Ishikawa (cell line): Measurements from ENCODE around the gene MAP2.

Source experiments
- CEBPB ChIP-seq: IDR thresholded peaks from 2 replicates; pipeline ENCODE4 v1.6.1; 2012
- CREB1 ChIP-seq: IDR thresholded peaks from 2 replicates; pipeline ENCODE4 v1.6.1; 2012; ENCODE audit warnings: low read depth
- EGR1 ChIP-seq: IDR thresholded peaks from 2 replicates; pipeline ENCODE4 v1.6.1; 2012
- EP300 ChIP-seq: IDR thresholded peaks from 2 replicates; pipeline ENCODE4 v1.6.1; 2012; ENCODE audit warnings: borderline replicate concordance
- FOXM1 ChIP-seq: IDR thresholded peaks from 2 replicates; pipeline ENCODE4 v1.6.1; 2012; ENCODE audit warnings: low read depth, borderline replicate concordance
- NFIC ChIP-seq: IDR thresholded peaks from 2 replicates; pipeline ENCODE4 v1.6.1; 2012
- RAD21 ChIP-seq: IDR thresholded peaks from 2 replicates; pipeline ENCODE4 v1.6.1; 2012; ENCODE audit warnings: low read depth
- TAF1 ChIP-seq: IDR thresholded peaks from 2 replicates; pipeline ENCODE4 v1.6.1; 2012; ENCODE audit warnings: low read depth, mild to moderate bottlenecking
- TCF12 ChIP-seq: IDR thresholded peaks from 2 replicates; pipeline ENCODE4 v1.6.1; 2012; ENCODE audit warnings: low read depth
- TEAD4 ChIP-seq: IDR thresholded peaks from 2 replicates; pipeline ENCODE4 v1.6.1; 2012
- YY1 ChIP-seq: IDR thresholded peaks from 2 replicates; pipeline ENCODE4 v1.6.1; 2012; ENCODE audit warnings: low read depth
- ZBTB7A ChIP-seq: IDR thresholded peaks from 2 replicates; pipeline ENCODE4 v1.6.1; 2012; ENCODE audit warnings: low read depth
- TF ChIP-seq, protein P1 (sequence below): IDR thresholded peaks from 2 replicates; pipeline ENCODE4 v1.6.1; 2012
- TF ChIP-seq, protein P2 (sequence below): IDR thresholded peaks from 2 replicates; pipeline ENCODE4 v1.6.1; 2012
- TF ChIP-seq, protein P3 (sequence below): IDR thresholded peaks from 2 replicates; pipeline ENCODE4 v1.6.1; 2012; ENCODE audit warnings: low read depth, mild to moderate bottlenecking

MAP2 gene

DNA sequence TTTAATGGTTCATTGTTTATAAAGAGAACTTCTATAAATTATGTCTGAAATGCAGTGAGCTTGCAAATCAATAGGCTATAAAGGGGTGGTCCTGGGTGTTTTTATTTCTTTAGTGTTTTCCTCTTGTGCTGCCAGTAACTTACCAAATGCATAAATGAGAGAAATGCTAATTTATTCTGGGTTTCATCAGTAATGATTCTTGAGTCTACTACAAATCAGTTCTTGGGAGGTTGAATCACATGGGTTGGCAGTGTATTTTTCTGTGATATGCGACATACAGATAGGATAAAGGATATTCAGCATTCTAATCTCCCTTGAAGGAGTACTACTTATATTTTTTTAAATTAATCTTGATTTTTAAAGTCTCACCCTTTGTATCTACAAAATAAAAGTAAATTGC lies 177.7 kb downstream of the MAP2 start:
- TF ChIP-seq TCF12 (no peak), FOXM1 (no peak), CREB1 (no peak), EP300 (no peak), RAD21 (no peak), ZBTB7A (no peak), NFIC (no peak), CEBPB (no peak)
- TF ChIP-seq, protein P1, sequence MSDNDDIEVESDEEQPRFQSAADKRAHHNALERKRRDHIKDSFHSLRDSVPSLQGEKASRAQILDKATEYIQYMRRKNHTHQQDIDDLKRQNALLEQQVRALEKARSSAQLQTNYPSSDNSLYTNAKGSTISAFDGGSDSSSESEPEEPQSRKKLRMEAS, result no peak
- TF ChIP-seq, protein P2, sequence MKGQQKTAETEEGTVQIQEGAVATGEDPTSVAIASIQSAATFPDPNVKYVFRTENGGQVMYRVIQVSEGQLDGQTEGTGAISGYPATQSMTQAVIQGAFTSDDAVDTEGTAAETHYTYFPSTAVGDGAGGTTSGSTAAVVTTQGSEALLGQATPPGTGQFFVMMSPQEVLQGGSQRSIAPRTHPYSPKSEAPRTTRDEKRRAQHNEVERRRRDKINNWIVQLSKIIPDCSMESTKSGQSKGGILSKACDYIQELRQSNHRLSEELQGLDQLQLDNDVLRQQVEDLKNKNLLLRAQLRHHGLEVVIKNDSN, result no peak

DNA sequence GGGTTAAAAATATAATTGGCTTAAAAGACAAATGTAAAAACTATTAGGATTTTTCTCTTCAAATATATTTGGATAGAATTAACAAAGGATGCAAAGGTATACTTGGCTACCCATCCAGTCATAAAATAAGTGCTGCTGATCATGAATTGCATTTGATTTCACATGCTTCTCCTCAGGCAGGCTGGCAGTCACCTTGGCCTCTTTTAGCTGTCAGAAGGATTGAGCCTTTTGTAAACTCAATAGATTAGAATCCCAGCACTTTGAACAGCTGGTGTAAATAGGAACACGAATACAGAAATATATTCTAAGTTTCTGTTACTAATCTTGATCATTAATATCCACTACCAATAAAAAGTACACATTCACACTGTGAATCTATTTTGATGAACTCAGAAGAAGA lies 178.4 kb downstream of the MAP2 start:
- no peak for TF ChIP-seq EGR1
- TF ChIP-seq NFIC, result no peak
- TF ChIP-seq FOXM1, result no peak
- TF ChIP-seq CEBPB, result no peak
- TF ChIP-seq, protein P2, result no peak
- no peak for TF ChIP-seq TEAD4
- no peak for TF ChIP-seq ZBTB7A
- TF ChIP-seq CREB1, result no peak
- no peak for TF ChIP-seq TCF12
- no peak for TF ChIP-seq RAD21
- TF ChIP-seq, protein P1, result no peak

DNA sequence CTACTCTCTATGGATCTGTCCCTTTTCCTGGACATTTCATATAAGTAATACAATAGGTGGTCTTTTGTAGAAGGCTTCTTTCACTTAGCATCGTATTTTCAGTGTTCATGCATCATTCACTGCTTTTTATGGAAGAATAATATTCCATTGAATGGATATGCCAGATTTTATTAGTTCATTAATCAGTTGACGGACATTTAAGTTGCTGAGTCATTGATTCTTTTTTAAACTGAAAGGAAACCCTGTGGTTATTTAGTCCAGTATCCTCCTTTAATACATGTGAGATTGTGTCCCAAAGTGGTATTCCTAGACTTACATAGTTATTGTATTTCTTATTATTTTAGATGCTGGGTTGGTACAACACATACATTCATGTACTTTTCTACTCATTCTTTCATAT lies 185.7 kb downstream of the MAP2 start:
- TF ChIP-seq, protein P3, sequence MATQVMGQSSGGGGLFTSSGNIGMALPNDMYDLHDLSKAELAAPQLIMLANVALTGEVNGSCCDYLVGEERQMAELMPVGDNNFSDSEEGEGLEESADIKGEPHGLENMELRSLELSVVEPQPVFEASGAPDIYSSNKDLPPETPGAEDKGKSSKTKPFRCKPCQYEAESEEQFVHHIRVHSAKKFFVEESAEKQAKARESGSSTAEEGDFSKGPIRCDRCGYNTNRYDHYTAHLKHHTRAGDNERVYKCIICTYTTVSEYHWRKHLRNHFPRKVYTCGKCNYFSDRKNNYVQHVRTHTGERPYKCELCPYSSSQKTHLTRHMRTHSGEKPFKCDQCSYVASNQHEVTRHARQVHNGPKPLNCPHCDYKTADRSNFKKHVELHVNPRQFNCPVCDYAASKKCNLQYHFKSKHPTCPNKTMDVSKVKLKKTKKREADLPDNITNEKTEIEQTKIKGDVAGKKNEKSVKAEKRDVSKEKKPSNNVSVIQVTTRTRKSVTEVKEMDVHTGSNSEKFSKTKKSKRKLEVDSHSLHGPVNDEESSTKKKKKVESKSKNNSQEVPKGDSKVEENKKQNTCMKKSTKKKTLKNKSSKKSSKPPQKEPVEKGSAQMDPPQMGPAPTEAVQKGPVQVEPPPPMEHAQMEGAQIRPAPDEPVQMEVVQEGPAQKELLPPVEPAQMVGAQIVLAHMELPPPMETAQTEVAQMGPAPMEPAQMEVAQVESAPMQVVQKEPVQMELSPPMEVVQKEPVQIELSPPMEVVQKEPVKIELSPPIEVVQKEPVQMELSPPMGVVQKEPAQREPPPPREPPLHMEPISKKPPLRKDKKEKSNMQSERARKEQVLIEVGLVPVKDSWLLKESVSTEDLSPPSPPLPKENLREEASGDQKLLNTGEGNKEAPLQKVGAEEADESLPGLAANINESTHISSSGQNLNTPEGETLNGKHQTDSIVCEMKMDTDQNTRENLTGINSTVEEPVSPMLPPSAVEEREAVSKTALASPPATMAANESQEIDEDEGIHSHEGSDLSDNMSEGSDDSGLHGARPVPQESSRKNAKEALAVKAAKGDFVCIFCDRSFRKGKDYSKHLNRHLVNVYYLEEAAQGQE, result no peak
- TF ChIP-seq, protein P1, result no peak
- TF ChIP-seq EGR1, result no peak
- TF ChIP-seq, protein P2, result no peak
- no peak for TF ChIP-seq CREB1
- TF ChIP-seq RAD21, result no peak
- no peak for TF ChIP-seq FOXM1
- no peak for TF ChIP-seq TCF12
- TF ChIP-seq ZBTB7A, result no peak

DNA sequence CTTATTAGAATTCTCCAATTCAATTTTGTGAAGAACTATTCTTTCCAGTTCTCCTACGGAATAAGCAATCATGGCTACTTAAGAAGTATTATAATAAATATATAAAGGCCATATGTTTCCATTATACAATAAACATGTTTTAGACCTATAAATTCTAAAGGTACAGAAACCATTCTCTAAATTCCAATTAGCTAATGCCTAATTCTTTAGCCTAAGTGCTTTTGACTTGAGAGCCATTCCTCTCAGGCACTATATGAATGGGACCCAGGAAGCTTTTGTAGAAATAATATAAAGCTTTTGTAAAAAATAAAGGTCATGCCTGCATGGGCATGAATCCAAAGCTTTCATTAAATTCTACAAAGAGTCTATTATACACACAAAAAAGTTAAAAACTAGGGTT lies 186.8 kb downstream of the MAP2 start:
- TF ChIP-seq CEBPB (no peak), TEAD4 (no peak), EGR1 (no peak), TCF12 (no peak), EP300 (no peak), CREB1 (no peak), YY1 (no peak), NFIC (no peak), TAF1 (no peak)
- TF ChIP-seq, protein P3, result no peak
- TF ChIP-seq, protein P2, result no peak

DNA sequence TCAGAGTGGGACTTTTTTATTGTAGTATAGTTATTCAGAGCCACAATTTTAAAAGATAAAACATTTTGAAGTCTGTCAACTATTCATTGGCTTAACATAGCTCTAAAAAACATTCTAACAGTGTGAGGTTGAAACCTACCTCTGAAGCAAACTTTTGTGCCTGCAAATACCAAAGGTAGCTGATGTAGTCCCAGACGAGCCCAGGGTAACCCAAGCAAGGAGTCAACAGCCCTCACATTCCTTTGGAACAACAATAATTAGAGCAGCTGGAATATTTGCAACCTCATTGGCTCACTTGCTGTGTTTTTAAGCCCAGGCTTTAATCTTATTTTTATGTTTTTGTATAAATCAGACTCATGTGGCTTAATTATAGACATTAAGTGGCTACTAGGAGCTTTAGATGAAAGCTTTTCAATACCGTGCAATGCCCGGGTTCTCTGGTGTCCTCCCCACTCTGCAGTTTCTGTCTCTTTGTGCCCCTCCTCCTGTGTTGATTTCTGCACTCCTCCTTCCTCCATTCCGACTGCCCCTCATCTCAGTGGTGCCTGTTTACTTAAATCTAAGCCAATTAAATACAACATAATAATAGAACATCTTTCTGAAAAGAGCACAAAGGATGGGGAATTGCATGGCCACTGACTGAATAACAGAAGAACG lies 189.9 kb downstream of the MAP2 start:
- TF ChIP-seq, protein P3, result no peak
- TF ChIP-seq TAF1 (no peak), TEAD4 (no peak), CEBPB (no peak), FOXM1 (no peak), YY1 (no peak), EP300 (no peak), NFIC (no peak), CREB1 (no peak)
- TF ChIP-seq, protein P2, result no peak
